Measurements from ENCODE around the gene STARD13.

DNA sequence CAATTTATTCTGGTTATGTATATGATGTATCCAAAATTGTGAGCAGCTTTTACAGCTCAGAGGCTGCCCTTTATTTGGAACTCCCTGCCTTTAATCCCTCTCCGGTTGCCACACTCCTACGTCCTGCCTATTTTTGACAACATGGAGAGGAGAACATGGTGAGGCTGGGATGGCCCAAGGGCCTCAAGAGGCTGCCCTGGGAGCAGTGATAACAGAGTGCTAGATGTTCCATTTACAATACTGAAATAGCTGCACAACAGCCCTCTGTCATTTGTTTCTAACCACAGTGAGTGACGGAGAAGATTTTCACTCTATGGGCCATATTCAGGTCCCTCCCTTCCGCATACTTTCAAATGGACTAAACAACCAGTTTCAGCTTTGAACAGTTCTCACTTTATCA, 33.4 kb downstream of the STARD13 start:
- TF ChIP-seq GATA2 (IDR thresholded peaks at IDR 0.05; ENCODE audit: low read depth, low read length) (no peak), GATA3 (IDR thresholded peaks at IDR 0.05; ENCODE audit: low read depth, low read length) (no peak)
